SK-N-SH (cell line): ENCODE measurements around the gene TEKTIP1. TPM values are rescaled to one million over a fixed set of nuclear protein-coding genes. Genes with fewer than 3 reads are reported as not detected.

Source experiments
- CTCF ChIA-PET: fragments of 300-600, 350-600 bp; formaldehyde crosslinking; extraction: SDS; loops from one replicate; lab custom pipeline; 2021; lab: Yijun Ruan, JAX
- POLR2A ChIA-PET: fragments of 350-600 bp; sonication (Branson Sonifier 250); formaldehyde crosslinking; extraction: SDS; loops from one replicate; lab custom pipeline; 2020; ENCODE audit warnings: antibody characterized with exemption, inconsistent platforms; lab: Yijun Ruan, JAX
- DNase-seq: peaks from one replicate; pipeline ENCODE4 v3.0.0; 2012
- H2AFZ ChIP-seq: fragments of 200-600 bp; sonication (generic); 2 replicates; pipeline ENCODE4 v1.8.1; 2016; ENCODE audit warnings: antibody characterized with exemption, mild to moderate bottlenecking, low read depth
- H3F3A ChIP-seq: fragments of 200-600 bp; sonication (generic); replicated peaks from 2 replicates; pipeline ENCODE3; 2016; ENCODE audit warnings: antibody characterized with exemption, mild to moderate bottlenecking; ENCODE audit not compliant: insufficient read depth
- H3K27ac ChIP-seq, 2 experiments: fragments of 200-500 bp in 1 of 2; fragments of 200-600 bp in 1 of 2; sonication (Bioruptor generic) in 1 of 2; sonication (generic), shearing (Covaris generic) in 1 of 2; 2 replicates each; pipeline versions ENCODE4 v1.5.1 to v1.6.1; 2014 to 2016; ENCODE audit warnings: low read depth in 2 of 2, inconsistent platforms in 1 of 2, low read length in 1 of 2, mild to moderate bottlenecking in 1 of 2, mixed read lengths in 1 of 2
- H3K27me3 ChIP-seq: fragments of 200-600 bp; sonication (generic), shearing (Covaris generic); 2 replicates; pipeline ENCODE4 v1.6.1; 2016; ENCODE audit warnings: mixed run types; ENCODE audit not compliant: insufficient read depth
- H3K36me3 ChIP-seq, 2 experiments: fragments of 200-500 bp in 1 of 2; fragments of 200-600 bp in 1 of 2; sonication (Bioruptor generic) in 1 of 2; sonication (generic) in 1 of 2; replicated peaks in 1 of 2; 2 replicates each; pipeline versions ENCODE3 to v1.5.1; 2014 to 2016; ENCODE audit warnings: low read length in 1 of 2, mild to moderate bottlenecking in 1 of 2; ENCODE audit not compliant: insufficient read depth in 2 of 2, control insufficient read depth in 1 of 2
- H3K4me1 ChIP-seq, 2 experiments: fragments of 200-500 bp in 1 of 2; fragments of 200-600 bp in 1 of 2; sonication (Bioruptor generic) in 1 of 2; sonication (generic), shearing (Covaris generic) in 1 of 2; 2 replicates each; pipeline versions ENCODE4 v1.5.1 to v1.6.1; 2014 to 2016; ENCODE audit warnings: low read depth in 1 of 2, low read length in 1 of 2, mixed run types in 1 of 2; ENCODE audit not compliant: insufficient read depth in 2 of 2, control insufficient read depth in 1 of 2
- H3K4me2 ChIP-seq: fragments of 200-600 bp; sonication (generic), shearing (Covaris generic); 2 replicates; pipeline ENCODE4 v1.6.1; 2017; ENCODE audit warnings: mixed run types
- H3K4me3 ChIP-seq, 2 experiments: fragments of 200-500 bp in 1 of 2; fragments of 200-600 bp in 1 of 2; sonication (Bioruptor generic) in 1 of 2; sonication (generic), shearing (Covaris generic) in 1 of 2; 2 replicates each; pipeline versions ENCODE4 v1.5.1 to v1.8.1; 2014 to 2016; ENCODE audit warnings: low read depth in 2 of 2, inconsistent platforms in 1 of 2, low read length in 1 of 2, mild to moderate bottlenecking in 1 of 2, mixed read lengths in 1 of 2, moderate library complexity in 1 of 2
- H3K79me2 ChIP-seq: fragments of 200-600 bp; sonication (generic); 2 replicates; pipeline ENCODE4 v1.8.1; 2017; ENCODE audit warnings: mild to moderate bottlenecking; ENCODE audit not compliant: insufficient read depth
- H3K9ac ChIP-seq: fragments of 200-600 bp; sonication (generic); 2 replicates; pipeline ENCODE4 v1.6.1; 2017; ENCODE audit warnings: mixed run types
- H3K9me2 ChIP-seq: fragments of 200-600 bp; sonication (generic); 2 replicates; pipeline ENCODE4 v1.6.1; 2017; ENCODE audit warnings: mixed run types
- H3K9me3 ChIP-seq: fragments of 200-600 bp; sonication (generic); 2 replicates; pipeline ENCODE4 v1.6.1; 2017; ENCODE audit warnings: mixed run types, mild to moderate bottlenecking, moderate library complexity
- H4K20me1 ChIP-seq: fragments of 200-600 bp; sonication (generic); 2 replicates; pipeline ENCODE4 v1.6.1; 2017; ENCODE audit warnings: mild to moderate bottlenecking, mixed run types; ENCODE audit not compliant: insufficient read depth
- EZH2phosphoT487 ChIP-seq: fragments of 200-600 bp; sonication (generic); IDR thresholded peaks from 2 replicates; pipeline ENCODE4 v1.6.1; 2017; ENCODE audit warnings: low read depth, mixed run types, mild to moderate bottlenecking, antibody characterized with exemption, moderate library complexity, borderline replicate concordance
- FOXM1 ChIP-seq: IDR thresholded peaks from 2 replicates; pipeline ENCODE4 v1.4.0; 2012; ENCODE audit warnings: low read depth, mild to moderate bottlenecking
- MXI1 ChIP-seq: IDR thresholded peaks from 2 replicates; pipeline ENCODE4 v1.6.1; 2012; ENCODE audit warnings: mild to moderate bottlenecking, low read depth, low read length, improper control_type of control experiment
- PBX3 ChIP-seq: IDR thresholded peaks from 2 replicates; pipeline ENCODE4; 2012
- RXRA ChIP-seq: IDR thresholded peaks from 2 replicates; pipeline ENCODE4 v1.4.0; 2012; ENCODE audit warnings: low read depth, mild to moderate bottlenecking, borderline replicate concordance
- TEAD4 ChIP-seq: IDR thresholded peaks from 2 replicates; pipeline ENCODE4 v1.4.0; 2012; ENCODE audit warnings: mild to moderate bottlenecking, borderline replicate concordance; ENCODE audit not compliant: insufficient read depth
- WGBS: methylation state at CpG from one replicate; pipeline ENCODE4 v1.1.6; 2017; ENCODE audit warnings: low lambda C conversion rate; 5-methylcytosine and 5-hydroxymethylcytosine counted together
- polyA plus RNA-seq, 3 experiments: library from polyadenylated mRNA; depleted of rRNA; stranded (reverse); fragments of >200 nt; gene quantifications; 2 replicates each; pipeline ENCODE4 v1.2.3, GENCODE V29; 2012
- TF ChIP-seq, protein P1 (sequence below): fragments of 200-600 bp; sonication (generic); IDR thresholded peaks from 2 replicates; pipeline ENCODE4 v1.6.1; 2017; ENCODE audit warnings: antibody characterized with exemption, mild to moderate bottlenecking, moderate library complexity
- TF ChIP-seq, protein P2 (sequence below): IDR thresholded peaks from 2 replicates; pipeline ENCODE4 v1.6.1; 2012; ENCODE audit warnings: mild to moderate bottlenecking, low read depth, low read length, moderate library complexity

TEKTIP1 gene
- polyA plus RNA-seq, 1 of the 3 experiments (the other 2 are of a cell fraction) = 0.12 TPM

DNA sequence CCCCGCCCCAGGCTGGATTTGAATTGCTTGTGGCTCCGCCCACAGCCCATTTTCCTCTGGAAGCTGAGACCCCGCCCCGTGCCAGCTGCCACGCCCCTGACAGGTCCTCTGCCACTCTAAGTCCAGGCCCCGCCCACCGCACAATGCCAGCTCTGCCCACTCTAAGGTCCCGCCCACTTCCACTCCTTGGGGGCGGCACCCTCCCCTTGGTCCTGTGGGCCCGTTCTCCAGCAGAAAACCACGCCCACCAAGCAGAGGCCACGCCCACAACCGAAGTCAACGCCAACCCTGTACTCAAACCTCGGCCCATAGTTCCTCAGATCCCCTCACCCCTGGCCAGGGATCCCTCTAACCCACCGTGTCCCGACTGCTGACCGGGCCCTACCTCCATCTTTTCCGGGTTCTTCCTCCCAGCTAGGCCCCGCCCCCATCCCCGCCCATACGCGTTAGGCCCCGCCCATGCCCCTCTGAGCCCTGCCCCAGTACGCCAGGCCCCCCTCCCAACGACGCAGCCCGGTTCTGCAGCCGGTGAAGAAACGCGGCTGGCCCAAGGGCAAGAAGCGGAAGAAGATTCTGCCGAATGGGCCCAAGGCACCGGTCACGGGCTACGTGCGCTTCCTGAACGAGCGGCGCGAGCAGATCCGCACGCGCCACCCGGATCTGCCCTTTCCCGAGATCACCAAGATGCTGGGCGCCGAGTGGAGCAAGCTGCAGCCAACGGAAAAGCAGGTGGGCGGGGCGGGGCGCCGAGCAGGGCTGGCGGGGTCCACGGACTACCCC, 35.1 kb downstream of the TEKTIP1 start:
- no peak overlapping the region for H2AFZ ChIP-seq
- H3K9ac ChIP-seq = peak overlapping the region; percentile 92; the same call in 1 of the 2 replicates
- H3K27me3 ChIP-seq = no peaks in the 10 kb centered on the region
- peaks cover 9% of the 10 kb centered on the region for H3K79me2 ChIP-seq
- WGBS = 52% methylated on average over 39 of the region's 55 CpGs
- peaks cover 4% of the 10 kb centered on the region; the same call in 1 of the 2 replicates for H4K20me1 ChIP-seq
- H3K4me3 ChIP-seq = peak overlapping the region; percentile 91 to 92
- no peaks in the 10 kb centered on the region for H3K9me3 ChIP-seq
- CTCF ChIA-PET = interaction anchor here (1.0 to 5.8 kb wide), 4 partner anchors 12 to 36 kb away, joined by 3 to 38 read pairs (median 6); partner anchors contain the start of genes GIPC3 and MFSD12
- H3F3A ChIP-seq = peaks cover 17% of the 10 kb centered on the region
- no peaks in the 10 kb centered on the region for H3K9me2 ChIP-seq
- POLR2A ChIA-PET = interaction anchor here (0.6 to 1.1 kb wide), 3 partner anchors 13 to 626 kb away, joined by 3 to 4 read pairs (median 3); partner anchors contain the start of gene MFSD12
- TF ChIP-seq, protein P1, sequence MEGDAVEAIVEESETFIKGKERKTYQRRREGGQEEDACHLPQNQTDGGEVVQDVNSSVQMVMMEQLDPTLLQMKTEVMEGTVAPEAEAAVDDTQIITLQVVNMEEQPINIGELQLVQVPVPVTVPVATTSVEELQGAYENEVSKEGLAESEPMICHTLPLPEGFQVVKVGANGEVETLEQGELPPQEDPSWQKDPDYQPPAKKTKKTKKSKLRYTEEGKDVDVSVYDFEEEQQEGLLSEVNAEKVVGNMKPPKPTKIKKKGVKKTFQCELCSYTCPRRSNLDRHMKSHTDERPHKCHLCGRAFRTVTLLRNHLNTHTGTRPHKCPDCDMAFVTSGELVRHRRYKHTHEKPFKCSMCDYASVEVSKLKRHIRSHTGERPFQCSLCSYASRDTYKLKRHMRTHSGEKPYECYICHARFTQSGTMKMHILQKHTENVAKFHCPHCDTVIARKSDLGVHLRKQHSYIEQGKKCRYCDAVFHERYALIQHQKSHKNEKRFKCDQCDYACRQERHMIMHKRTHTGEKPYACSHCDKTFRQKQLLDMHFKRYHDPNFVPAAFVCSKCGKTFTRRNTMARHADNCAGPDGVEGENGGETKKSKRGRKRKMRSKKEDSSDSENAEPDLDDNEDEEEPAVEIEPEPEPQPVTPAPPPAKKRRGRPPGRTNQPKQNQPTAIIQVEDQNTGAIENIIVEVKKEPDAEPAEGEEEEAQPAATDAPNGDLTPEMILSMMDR = no peak
- TF ChIP-seq PBX3 (peak; percentile 88), RXRA (no peak), MXI1 (peak; percentile 61)
- TF ChIP-seq, all 33 proteins: peak for 2
- peak overlapping the region; percentile 100 for H3K4me2 ChIP-seq
- H3K36me3 ChIP-seq = peaks cover 6 to 13% of the 10 kb centered on the region in 2 experiments
- H3K27ac ChIP-seq = peak overlapping the region; percentile 67 to 72; a peak in 3 of 4 replicates
- DNase-seq = peak; percentile 98
- peaks cover 0 to 5% of the 10 kb centered on the region in 2 experiments; a peak in 1 of 4 replicates for H3K4me1 ChIP-seq

GRCh38 chr19:3575260-3575741, 36.3 kb downstream of the TEKTIP1 start:
- H3K9ac ChIP-seq = no peak overlapping the region
- peaks cover 4% of the 10 kb centered on the region; the same call in 1 of the 2 replicates for H4K20me1 ChIP-seq
- H3K9me3 ChIP-seq = no peaks in the 10 kb centered on the region
- CTCF ChIA-PET = interaction anchor here (1.0 to 5.8 kb wide), 5 partner anchors 10 to 146 kb away, joined by 4 to 38 read pairs (median 5); partner anchors contain the start of genes GIPC3 and MFSD12
- peaks cover 6 to 13% of the 10 kb centered on the region in 2 experiments for H3K36me3 ChIP-seq
- no peak overlapping the region for H2AFZ ChIP-seq
- peaks cover 29% of the 10 kb centered on the region for H3F3A ChIP-seq
- 91% methylated on average over 19 of the region's 19 CpGs for WGBS
- no peaks in the 10 kb centered on the region for H3K27me3 ChIP-seq
- no peak overlapping the region for H3K27ac ChIP-seq
- peak; percentile 10 for DNase-seq
- TF ChIP-seq FOXM1 (no peak), EZH2phosphoT487 (no peak), TEAD4 (no peak)
- TF ChIP-seq, protein P2, sequence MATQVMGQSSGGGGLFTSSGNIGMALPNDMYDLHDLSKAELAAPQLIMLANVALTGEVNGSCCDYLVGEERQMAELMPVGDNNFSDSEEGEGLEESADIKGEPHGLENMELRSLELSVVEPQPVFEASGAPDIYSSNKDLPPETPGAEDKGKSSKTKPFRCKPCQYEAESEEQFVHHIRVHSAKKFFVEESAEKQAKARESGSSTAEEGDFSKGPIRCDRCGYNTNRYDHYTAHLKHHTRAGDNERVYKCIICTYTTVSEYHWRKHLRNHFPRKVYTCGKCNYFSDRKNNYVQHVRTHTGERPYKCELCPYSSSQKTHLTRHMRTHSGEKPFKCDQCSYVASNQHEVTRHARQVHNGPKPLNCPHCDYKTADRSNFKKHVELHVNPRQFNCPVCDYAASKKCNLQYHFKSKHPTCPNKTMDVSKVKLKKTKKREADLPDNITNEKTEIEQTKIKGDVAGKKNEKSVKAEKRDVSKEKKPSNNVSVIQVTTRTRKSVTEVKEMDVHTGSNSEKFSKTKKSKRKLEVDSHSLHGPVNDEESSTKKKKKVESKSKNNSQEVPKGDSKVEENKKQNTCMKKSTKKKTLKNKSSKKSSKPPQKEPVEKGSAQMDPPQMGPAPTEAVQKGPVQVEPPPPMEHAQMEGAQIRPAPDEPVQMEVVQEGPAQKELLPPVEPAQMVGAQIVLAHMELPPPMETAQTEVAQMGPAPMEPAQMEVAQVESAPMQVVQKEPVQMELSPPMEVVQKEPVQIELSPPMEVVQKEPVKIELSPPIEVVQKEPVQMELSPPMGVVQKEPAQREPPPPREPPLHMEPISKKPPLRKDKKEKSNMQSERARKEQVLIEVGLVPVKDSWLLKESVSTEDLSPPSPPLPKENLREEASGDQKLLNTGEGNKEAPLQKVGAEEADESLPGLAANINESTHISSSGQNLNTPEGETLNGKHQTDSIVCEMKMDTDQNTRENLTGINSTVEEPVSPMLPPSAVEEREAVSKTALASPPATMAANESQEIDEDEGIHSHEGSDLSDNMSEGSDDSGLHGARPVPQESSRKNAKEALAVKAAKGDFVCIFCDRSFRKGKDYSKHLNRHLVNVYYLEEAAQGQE = no peak
- TF ChIP-seq, all 33 proteins: peak for 0
- POLR2A ChIA-PET = interaction anchor here (0.7 kb wide), 1 partner anchor 1651 kb away, joined by 4 read pairs; no protein-coding TSS in a partner anchor
- Histone ChIP-seq H3K4me3 (no peak overlapping the region), H3K79me2 (peaks cover 9% of the 10 kb centered on the region), H3K4me2 (no peak overlapping the region), H3K4me1 (peaks cover under 1 to 5% of the 10 kb centered on the region in 2 experiments; a peak in 1 of 4 replicates), H3K9me2 (no peaks in the 10 kb centered on the region)
